GM21723 (cell line): ENCODE results near the gene CCDC200.
"Not testable (repeated sequence)": the region's sequence is repeated elsewhere in the genome, so short reads cannot be mapped to it uniquely, and the experiment has no call there.

Experiments used
- ATAC-seq: cut with Tn5 transposase; IDR thresholded peaks from one replicate; pipeline ENCODE4 v1.9.1; 2021; ENCODE audit warnings: mild to moderate bottlenecking, moderate library complexity; ENCODE audit not compliant: unreplicated experiment

The CCDC200 gene

GRCh38 chr17:43228020-43228782 lies at the start of gene CCDC200:
Gene CCDC200, minus strand, starts transcription at chr17:43228623. Its CDS starts 69 bp downstream, at chr17:43228554.
- ATAC-seq = not testable (repeated sequence)

- not testable (repeated sequence) for ATAC-seq
These were observed 44.5 kb upstream of the CCDC200 start for GRCh38 chr17:43272914-43273313.

GRCh38 chr17:43272483-43272882 lies 44.1 kb upstream of the CCDC200 start:
- ATAC-seq = not testable (repeated sequence)

DNA sequence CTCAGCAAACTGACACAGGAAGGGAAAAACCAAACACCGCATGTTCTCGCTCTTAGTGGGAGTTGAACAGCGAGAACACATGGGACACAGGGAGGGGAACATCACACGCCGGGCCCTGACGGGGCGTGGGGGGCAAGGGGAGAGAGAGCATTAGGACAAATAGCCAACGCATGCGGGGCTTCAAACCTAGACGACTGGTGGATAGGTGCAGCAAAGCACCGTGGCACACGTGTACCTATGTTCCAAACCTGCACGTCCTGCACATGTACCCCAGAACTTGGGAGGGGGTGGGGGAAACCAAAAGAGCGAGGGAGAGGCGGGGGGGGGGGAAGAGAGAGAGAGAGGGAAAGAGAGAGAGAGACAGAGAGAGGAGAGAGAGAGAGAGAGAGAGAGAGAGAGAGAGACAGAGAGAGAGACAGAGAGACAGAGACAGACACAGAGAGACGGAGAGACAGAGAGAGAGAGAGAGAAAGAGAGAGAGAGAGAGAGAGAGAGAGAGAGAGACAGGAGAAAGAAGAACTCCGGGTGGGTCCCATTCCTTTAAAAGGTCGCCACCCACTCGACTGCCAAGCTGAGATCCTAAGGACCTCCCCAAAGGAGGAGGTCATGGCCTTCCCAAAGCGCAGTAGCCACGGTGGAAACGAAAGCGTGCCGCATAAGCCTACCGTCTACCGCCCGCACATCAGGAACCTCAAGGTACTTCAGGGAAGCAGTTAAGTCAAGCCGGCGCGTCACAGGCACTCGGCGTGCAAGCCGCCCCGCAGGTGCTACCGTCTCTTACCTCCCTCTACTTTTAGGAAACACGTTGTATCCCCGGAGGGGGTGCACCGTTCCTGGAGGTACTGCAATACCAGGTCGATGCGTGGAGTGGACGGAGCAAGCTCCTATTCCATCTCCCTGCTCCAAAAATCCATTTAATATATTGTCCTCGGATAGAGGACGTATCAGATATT lies 42.4 kb upstream of the CCDC200 start:
- ATAC-seq = not testable (repeated sequence)

DNA sequence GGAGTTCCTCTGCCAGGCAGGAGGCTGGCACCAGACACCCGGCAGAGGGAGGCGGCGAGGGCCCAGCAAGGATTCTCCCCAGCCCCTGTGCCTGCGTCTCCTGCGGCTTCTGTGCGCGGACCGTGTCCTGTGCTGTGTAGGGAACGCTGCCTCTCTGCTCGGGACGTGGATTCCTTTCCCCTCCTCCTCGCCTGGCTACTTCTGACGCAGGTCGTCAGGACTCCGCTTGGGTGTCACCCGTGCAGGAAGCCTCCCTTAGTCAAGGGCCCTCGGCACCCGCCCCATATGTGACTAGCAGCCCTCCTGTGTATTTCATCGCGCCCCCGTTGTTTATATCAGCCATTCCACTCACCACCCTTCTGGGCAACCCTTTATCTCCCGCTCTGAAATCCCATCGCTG lies 18.0 kb upstream of the CCDC200 start:
- ATAC-seq = not testable (repeated sequence)

GRCh38 chr17:43240596-43241352 lies 12.4 kb upstream of the CCDC200 start:
- ATAC-seq = not testable (repeated sequence)

GRCh38 chr17:43239597-43239996 lies 11.2 kb upstream of the CCDC200 start:
- not testable (repeated sequence) for ATAC-seq

- not testable (repeated sequence) for ATAC-seq
These were observed 5.5 kb upstream of the CCDC200 start, which contains the start of gene RNU2-1 for GRCh38 chr17:43233877-43234276. Gene RNU2-1, minus strand, starts transcription at chr17:43233977.

DNA sequence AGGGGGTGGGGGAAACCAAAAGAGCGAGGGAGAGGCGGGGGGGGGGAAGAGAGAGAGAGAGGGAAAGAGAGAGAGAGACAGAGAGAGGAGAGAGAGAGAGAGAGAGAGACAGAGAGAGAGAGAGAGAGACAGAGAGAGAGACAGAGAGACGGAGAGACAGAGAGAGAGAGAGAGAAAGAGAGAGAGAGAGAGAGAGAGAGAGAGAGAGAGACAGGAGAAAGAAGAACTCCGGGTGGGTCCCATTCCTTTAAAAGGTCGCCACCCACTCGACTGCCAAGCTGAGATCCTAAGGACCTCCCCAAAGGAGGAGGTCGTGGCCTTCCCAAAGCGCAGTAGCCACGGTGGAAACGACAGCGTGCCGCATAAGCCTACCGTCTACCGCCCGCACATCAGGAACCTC lies 4.8 kb upstream of the CCDC200 start:
- ATAC-seq = not testable (repeated sequence)

- ATAC-seq = not testable (repeated sequence)
These were observed 3.7 kb upstream of the CCDC200 start for GRCh38 chr17:43232021-43232699.

DNA sequence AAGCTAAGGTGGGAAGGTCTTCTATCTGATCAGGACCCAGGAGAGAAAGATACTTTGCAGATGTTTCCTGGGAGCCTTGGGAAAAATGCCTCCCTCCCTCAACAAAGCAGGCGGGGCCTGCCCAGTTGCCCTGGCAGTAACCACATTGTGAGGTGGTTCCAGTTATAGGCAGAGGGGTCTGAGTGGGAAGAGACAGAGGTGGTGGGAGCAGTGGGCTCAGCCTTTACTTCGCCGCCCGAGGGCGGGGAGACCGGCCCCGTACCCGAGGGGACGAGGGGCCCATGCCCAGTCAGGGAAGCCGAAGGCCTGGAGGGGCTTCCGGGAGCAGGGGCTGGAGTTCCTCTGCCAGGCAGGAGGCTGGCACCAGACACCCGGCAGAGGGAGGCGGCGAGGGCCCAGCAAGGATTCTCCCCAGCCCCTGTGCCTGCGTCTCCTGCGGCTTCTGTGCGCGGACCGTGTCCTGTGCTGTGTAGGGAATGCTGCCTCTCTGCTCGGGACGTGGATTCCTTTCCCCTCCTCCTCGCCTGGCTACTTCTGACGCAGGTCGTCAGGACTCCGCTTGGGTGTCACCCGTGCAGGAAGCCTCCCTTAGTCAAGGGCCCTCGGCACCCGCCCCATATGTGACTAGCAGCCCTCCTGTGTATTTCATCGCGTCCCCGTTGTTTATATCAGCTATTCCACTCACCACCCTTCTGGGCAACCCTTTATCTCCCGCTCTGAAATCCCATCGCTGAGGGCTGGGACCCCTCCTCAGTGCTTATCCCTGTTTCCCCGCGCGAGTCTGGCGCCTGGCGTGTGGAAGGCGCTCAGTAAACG lies 3.0 kb upstream of the CCDC200 start:
- not testable (repeated sequence) for ATAC-seq

DNA sequence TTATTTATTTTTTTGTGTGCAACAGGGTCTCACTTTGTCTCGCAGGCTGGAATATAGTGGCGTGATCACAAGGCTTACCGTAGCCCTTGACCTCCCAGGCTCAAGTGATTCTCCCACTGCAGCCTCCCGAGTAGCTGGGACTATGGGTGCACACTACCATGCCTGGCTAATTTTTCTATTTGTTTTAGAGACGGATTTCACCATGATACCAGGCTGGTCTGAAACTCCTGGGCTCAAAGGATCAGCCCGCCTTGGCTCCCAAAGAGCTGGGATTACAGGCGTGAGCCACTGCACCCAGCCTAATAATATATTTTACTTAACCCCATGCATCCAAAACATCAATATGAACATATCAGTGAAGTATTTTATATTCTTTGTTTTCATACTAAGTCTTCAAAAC lies 2.0 kb downstream of the CCDC200 start:
- ATAC-seq = no peak

GRCh38 chr17:43224146-43224705 lies 4.2 kb downstream of the CCDC200 start:
- ATAC-seq = no peak

DNA sequence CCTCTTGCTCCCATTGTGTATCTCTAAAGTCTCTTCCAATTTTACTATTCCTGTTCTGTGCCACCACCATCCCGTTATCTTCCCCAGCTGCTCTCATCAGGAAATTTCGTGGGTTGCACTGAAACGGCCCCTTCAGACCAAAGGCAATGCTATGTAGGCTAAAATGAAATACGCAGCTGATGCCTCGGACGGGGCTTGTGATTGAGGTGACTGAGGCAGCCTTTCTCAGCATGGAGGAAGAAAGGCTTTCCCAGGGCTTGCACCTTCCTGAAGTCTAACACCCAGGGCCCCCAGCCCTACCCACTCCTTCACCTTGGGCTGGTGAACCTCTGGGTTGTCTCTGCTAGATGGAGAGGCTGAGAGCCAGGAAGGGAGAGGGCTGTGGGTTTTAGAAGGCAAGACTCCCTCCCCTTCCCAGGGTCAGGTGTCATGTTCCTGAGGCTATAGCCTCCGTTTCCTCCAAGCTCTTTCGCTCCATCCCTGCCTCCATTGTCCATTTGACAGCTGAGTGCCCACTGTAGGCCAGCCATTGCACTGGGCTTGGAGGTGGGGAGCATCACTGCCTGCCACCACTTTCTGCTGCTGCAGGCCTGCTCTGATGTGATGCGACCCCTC lies 7.8 kb downstream of the CCDC200 start:
- no peak for ATAC-seq

GRCh38 chr17:43219746-43220380 lies 8.6 kb downstream of the CCDC200 start:
- no peak for ATAC-seq

GRCh38 chr17:43219001-43219400 lies 9.4 kb downstream of the CCDC200 start:
- ATAC-seq = no peak

DNA sequence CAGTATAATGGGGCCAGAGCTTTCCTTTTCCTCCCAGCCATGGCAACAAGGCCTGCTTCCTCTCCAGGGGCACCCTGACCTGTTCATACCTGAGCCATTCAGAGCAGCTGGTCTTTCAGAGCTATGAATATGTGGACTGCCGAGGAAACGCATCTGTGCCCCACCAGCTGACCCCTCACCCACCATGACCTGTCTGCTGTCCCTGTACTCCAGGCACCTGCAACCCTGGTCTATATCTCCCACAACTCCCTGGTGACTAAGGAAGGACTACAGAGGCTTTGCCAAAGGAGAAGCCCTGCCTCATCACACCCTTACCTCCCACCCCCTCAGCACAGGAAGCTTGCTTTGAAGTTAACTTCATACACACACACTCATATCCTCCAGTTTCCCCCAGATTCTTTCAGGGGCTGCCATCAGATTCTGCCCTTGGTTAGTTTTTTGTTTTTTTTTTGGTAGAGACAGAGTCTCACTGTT lies 10.8 kb downstream of the CCDC200 start:
- no peak for ATAC-seq
